ENCODE measurements around the gene RGR.

The RGR gene, protein sequence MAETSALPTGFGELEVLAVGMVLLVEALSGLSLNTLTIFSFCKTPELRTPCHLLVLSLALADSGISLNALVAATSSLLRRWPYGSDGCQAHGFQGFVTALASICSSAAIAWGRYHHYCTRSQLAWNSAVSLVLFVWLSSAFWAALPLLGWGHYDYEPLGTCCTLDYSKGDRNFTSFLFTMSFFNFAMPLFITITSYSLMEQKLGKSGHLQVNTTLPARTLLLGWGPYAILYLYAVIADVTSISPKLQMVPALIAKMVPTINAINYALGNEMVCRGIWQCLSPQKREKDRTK

DNA sequence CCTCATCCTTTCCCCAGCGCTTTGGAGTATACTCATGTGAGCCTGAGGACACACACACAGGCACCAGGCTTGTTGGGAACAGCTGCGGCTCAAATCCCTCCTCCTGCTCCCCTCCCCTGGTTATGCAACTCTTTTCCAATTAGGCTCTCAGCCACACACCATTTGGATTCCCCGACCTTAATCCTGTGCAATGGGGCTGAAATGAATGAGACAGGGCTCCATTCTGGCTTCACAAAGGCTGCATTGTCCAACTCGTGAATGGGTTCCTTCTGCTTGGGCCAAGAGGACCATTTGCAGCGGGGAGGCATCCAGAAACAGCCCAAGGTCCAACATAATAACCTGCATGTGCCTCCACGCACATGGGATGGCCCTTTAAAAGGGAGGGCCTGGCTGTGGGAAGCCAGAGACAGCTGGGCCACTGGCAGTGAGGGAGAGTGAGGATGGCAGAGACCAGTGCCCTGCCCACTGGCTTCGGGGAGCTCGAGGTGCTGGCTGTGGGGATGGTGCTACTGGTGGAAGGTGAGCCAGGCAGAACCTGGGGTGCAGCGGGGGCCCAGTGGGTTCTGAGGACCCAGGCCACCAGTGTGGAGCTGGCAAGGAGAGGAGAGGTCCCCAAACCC is at the start of gene RGR:
Gene RGR (plus strand): TSS at position 403 of the 620 bp plus-strand sequence. CDS start 38 bp downstream, at position 441.
- TF ChIP-seq, protein P1, sequence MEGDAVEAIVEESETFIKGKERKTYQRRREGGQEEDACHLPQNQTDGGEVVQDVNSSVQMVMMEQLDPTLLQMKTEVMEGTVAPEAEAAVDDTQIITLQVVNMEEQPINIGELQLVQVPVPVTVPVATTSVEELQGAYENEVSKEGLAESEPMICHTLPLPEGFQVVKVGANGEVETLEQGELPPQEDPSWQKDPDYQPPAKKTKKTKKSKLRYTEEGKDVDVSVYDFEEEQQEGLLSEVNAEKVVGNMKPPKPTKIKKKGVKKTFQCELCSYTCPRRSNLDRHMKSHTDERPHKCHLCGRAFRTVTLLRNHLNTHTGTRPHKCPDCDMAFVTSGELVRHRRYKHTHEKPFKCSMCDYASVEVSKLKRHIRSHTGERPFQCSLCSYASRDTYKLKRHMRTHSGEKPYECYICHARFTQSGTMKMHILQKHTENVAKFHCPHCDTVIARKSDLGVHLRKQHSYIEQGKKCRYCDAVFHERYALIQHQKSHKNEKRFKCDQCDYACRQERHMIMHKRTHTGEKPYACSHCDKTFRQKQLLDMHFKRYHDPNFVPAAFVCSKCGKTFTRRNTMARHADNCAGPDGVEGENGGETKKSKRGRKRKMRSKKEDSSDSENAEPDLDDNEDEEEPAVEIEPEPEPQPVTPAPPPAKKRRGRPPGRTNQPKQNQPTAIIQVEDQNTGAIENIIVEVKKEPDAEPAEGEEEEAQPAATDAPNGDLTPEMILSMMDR (IDR thresholded peaks at IDR 0.05; ENCODE audit: low read depth, low read length, missing control alignments), result no peak
- in situ Hi-C loops (cut with HindIII; ENCODE audit: low sequenced_read_pairs), result no loop called here
- no peak within 1 kb of the TSS for H3K4me3 ChIP-seq (ENCODE audit: low read depth, low read length)
- no peak for DNase-seq (ENCODE audit: low read depth)

DNA sequence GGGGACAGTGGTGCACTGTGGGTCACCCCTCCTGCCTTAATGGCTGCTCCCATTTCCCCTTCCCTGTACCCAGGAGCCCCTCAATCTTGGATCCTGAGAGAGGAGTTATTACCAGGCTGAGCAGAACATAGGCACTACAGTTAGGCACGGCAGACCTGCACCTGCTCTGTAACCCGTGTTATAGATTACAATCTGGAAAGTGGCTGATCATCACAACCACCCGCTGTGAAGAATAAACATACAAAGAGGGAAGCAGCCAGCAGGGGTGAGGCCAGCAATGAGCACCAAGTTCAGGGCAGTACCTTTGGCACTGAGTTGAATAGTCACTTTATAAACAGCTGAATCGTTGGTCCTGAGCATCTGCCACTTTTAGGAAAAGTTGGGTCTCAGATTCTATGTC is 48.8 kb upstream of the RGR start:
- TF ChIP-seq, protein P1 (IDR thresholded peaks at IDR 0.05; ENCODE audit: low read depth, low read length, missing control alignments), result no peak
- DNase-seq (ENCODE audit: low read depth), result no peak
- H3K4me3 ChIP-seq (ENCODE audit: low read depth, low read length), result no peak overlapping the region
- in situ Hi-C loops (cut with HindIII; ENCODE audit: low sequenced_read_pairs), result no loop called here

DNA sequence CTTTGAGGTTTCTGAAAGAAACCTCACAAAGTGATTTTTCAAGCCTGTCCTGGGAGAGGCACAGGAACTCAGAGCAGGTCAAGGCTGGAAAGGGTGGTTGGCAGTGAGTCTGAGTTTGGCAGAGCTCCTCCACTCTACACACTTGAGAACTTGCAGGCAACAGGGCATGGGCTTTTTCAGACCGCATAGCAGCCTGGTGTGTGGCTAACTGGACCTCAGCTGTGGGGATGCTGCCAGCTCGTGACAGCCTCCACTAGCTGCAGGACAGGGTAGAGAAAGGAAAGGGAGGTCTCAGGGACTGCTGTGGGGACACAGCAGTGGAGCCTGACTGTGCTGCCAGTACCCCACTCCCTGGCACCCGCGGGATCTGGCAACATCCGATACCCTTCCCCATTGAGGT is 47.9 kb upstream of the RGR start:
- no peak overlapping the region for H3K4me3 ChIP-seq (ENCODE audit: low read depth, low read length)
- TF ChIP-seq, protein P1 (IDR thresholded peaks at IDR 0.05; ENCODE audit: low read depth, low read length, missing control alignments), result no peak
- DNase-seq (ENCODE audit: low read depth), result no peak
- in situ Hi-C loops (cut with HindIII; ENCODE audit: low sequenced_read_pairs), result no loop called here

DNA sequence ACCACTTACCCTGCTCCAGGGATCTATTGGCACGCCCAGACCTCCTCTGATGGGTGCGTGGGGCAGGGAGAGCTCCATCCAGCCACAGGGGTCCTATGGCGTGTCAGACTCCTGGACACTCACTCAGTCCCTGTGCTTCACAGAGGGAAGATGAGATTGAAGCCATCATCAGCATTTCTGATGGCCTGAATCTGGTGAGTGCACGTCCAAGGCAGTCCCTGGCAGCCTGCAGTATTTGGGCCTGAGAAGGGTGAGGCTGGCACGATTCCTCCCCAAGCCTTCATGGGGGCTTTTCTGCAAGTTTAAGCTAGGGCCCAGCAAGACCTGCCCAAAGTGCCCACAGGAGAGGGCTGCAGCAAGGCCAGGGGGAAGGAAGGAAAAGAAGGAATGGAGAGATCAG is 47.2 kb upstream of the RGR start:
- no peak overlapping the region for H3K4me3 ChIP-seq (ENCODE audit: low read depth, low read length)
- in situ Hi-C loops (cut with HindIII; ENCODE audit: low sequenced_read_pairs), result no loop called here
- no peak for DNase-seq (ENCODE audit: low read depth)
- TF ChIP-seq, protein P1 (IDR thresholded peaks at IDR 0.05; ENCODE audit: low read depth, low read length, missing control alignments), result no peak

DNA sequence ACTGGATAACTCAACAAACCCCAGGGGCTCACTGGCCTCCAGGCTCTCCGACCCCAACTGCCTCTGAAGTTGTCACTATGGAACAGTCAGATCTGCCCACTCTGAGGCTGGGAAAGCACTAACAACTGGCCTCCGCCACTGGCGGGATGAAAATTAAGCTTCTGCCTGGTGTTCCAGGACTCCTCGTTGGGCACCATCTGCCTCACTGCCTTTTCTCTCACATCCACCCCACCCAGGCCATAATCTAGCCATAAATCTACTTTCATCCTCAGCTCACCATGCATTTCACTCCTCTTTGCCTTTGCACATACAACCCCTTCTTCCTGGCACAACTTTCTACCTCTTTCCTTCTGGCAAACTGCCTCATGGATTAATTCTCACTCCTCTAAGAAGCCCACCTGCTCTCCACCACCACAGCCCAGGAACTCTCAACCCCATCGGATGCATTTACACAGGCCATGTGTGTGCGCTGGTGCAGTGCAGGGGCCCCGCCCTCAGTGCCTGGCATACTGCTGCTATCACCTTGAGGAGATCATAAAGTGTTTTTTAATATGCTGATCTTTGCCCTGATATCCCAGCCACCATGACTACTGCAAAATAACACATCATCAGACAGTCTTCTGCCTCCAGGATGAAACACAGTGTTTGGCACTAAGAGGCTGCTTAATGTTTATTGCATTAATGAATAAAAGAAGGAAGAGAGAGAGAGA is 46.5 kb upstream of the RGR start:
- TF ChIP-seq, protein P1 (IDR thresholded peaks at IDR 0.05; ENCODE audit: low read depth, low read length, missing control alignments), result no peak
- H3K4me3 ChIP-seq (ENCODE audit: low read depth, low read length), result no peak overlapping the region
- in situ Hi-C loops (cut with HindIII; ENCODE audit: low sequenced_read_pairs), result no loop called here
- no peak for DNase-seq (ENCODE audit: low read depth)

DNA sequence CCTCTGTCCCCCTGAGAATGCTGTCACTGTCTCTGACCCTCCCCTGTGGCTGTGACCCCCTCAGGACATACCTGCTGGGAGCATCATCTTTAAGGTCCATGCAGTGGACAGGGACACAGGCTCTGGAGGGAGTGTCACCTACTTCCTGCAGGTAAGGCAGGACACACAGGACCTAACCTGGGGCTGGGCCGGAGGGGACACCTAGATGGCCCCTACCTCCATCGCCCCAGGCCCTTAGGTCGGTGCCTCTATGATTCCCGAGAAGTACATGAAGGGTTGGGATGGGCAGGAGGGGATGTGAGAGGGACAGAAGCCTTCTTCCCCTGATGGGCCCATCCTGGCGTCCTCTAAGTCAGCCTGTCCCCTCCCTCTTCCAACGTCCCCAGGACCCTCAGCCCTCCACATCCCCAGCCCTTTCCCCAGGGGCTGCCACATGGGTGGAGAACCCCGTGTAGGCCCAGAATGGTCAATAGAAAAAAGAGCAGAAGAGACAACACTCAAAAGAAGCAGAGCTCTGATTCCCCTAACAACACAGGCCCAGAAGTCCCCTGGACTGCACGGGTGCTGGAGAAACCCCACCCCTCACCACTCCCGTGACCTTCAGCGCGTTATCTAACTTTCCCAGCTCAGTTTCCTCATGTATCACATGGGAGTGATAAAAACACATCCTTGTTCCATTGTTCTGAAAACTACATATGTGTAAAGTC is 44.2 kb upstream of the RGR start:
- no peak for DNase-seq (ENCODE audit: low read depth)
- in situ Hi-C loops (cut with HindIII; ENCODE audit: low sequenced_read_pairs), result no loop called here
- H3K4me3 ChIP-seq (ENCODE audit: low read depth, low read length), result no peak overlapping the region
- TF ChIP-seq, protein P1 (IDR thresholded peaks at IDR 0.05; ENCODE audit: low read depth, low read length, missing control alignments), result no peak

Data from astrocyte of the cerebellum (primary cell).